ENCODE measurements around the gene HRH3.

Gene HRH3

GRCh38 chr20:62197801-62198200 lies 22.3 kb downstream of the HRH3 start:
- DNase-seq (ENCODE audit: low spot score), result no peak

DNA sequence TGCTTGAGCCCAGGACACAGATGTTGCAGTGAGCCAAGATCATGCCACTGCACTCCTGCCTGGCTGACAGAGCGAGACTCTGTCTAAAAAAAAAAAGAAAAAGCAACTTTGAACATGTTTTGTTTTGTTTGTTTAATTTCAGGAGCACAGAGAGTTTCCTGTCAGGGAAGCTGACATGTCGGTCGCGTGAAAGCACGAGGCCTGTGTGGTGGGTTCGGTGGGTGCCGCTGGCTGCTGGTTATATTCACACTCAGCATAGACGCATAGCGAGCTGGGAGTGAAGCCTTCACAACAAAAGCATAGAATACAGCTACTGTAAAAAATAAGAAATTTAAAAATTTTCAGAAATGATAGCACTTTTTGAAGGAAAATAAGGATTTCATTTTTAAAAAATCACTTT lies 22.8 kb downstream of the HRH3 start:
- DNase-seq (ENCODE audit: low spot score), result no peak

DNA sequence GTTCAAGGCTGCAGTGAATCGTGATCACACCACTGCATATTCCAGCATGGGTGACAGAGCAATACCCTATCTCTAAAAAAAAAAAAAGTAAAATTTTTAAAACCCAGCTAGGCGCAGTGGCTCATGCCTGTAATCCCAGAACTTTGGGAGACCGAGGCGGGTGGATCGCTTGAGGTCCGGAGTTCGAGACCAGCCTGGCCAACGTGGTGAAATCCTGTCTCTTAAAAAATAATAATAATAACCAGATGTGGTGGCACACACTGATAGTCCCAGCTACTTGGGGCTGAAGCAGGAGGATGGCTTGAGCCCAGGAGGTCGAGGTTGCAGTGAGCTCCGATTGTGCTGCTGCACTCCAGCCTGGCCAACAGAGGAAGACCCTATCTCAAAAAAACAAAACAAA lies 23.8 kb downstream of the HRH3 start:
- no peak for DNase-seq (ENCODE audit: low spot score)

- DNase-seq (ENCODE audit: low spot score), result no peak
Observed at GRCh38 chr20:62195736-62196135, 24.3 kb downstream of the HRH3 start.

DNA sequence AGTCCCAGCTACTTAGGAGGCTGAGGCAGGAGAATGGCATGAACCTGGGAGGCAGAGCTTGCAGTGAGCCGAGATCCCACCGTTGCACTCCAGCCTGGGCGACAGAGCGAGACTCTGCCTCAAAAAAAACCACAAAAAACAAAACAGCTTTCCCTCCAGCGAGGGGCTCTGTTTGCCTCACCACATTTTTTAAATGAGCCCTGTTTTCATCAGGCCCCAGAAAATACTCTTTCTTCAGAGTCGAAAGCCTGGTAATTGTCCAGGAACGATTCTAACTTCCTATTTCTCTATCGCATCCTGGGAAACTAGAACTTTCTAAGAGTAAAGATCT lies 25.0 kb downstream of the HRH3 start:
- DNase-seq (ENCODE audit: low spot score), result no peak

DNA sequence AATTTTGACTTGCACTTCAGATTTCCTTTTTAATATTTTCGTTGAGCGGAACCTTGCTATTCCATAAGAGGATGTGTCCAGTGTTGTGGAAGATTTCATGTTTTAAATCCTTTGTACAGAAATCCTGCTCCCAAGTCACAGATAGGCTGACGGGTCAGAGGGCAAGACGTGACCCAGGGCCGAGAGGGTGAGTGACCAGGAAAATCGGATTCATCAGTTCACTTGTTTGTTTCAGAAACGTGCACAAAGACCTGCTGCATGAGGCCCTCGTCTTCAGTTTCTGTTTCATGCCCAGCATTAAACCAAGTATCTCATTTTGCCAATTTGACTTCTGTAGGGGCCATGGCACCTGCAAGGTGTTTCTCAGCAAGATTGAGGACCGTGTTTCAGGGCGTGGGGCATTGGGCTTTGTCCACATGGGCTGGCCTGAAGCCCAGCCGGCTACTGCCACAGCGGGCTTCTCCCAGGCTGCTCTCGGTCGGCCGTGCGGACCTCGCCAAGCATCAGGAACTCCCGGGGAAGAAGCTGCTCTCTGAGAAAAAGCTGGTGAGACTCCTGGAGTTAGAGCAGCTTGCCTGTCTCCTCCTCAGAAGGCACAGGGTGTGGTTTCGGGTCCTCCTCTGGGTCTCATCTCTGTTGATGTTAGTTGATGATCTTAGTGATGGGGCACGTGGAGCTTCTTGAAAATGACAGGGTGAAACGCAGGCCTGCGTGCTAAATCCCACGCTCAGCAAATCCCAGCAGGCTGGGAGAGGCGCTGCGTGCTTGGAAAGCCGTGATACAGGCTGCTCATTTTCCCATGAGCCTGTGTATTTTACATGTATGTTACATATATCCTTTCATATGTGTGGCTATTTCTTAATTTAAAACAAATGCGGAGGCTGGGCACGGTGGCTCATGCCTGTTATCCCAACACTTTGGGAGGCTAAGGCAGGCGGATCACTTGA lies 26.7 kb downstream of the HRH3 start:
- DNase-seq (ENCODE audit: low spot score), result no peak

GRCh38 chr20:62192635-62193034 lies 27.4 kb downstream of the HRH3 start:
- DNase-seq (ENCODE audit: low spot score), result no peak

GRCh38 chr20:62191781-62192559 lies 28.1 kb downstream of the HRH3 start:
- DNase-seq (ENCODE audit: low spot score), result no peak

GRCh38 chr20:62190639-62191411 lies 29.3 kb downstream of the HRH3 start:
- no peak for DNase-seq (ENCODE audit: low spot score)

DNA sequence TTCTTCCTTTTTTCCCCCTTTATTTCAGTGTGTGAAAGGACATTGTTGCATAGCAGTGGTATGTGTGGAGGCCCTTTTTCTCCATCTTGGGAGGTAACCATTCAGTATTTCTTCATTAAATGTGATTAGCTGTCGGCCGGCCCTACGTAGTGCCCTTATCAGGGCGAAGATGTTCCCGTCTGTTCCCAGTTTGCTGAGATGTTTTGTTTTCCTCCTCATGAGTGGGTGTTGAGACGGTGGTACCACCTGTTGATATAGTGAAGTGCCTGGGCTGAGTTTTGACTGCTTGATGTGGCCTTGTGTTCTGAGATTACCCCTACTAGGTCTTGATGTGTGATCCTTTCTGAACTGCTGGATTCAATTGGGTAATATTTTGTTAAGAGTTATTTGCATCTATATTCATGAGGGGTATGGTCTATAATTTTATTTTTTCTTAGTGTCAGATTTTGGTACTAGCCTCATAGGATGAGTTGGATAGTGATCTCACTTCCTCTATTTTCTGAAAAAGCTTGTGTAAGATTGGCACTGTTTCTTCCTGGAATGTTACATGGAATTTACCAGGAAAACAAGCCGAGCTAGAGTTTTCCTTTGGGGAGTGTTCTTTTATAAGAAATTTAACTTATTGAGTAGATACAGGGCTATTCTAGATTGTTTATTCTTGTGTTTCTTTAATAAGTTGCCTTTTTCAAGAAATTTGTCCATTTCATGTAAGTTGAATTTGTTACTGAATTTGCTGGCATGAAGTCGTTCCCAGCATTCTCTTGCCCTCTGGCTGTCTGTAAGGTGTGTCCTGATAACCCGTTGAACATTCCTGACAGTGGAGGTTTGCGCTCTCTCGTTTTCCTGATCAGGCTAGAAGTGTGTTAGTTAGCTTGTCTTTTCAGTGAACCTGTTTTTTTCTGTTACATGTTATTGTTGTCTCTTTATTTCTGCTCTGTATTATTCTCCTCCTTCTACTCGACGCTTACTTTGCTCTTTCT lies 32.9 kb downstream of the HRH3 start:
- DNase-seq (ENCODE audit: low spot score), result no peak

- no peak for DNase-seq (ENCODE audit: low spot score)
Observed at GRCh38 chr20:62186096-62186426, 34.0 kb downstream of the HRH3 start.

GRCh38 chr20:62183426-62184142 lies 36.5 kb downstream of the HRH3 start:
- no peak for DNase-seq (ENCODE audit: low spot score)

GRCh38 chr20:62182469-62183425 lies 37.3 kb downstream of the HRH3 start, which contains the start of gene MTG2:
Gene MTG2, plus strand, starts transcription at chr20:62183028. Its CDS starts 10,393 bp downstream, at chr20:62193421.
- DNase-seq (ENCODE audit: low spot score), result peak; percentile 96

- no peak for DNase-seq (ENCODE audit: low spot score)
Observed at GRCh38 chr20:62181808-62182207, 38.3 kb downstream of the HRH3 start.

DNA sequence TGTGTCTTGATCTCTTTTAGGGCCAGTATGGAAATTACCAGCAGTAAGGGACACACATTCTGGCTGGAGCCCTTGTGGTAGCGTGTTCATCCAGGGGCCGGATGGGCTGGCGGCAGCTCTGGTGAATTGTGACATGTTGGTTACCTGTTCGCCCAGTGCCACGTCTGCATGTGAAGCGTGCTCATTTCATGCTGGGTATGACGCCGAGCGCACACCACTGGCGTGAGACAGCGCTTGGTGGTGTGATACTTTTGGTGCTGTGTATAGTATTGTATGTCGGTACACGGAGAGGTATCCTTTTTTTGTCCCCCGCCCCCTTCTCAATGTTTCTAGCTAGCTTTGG lies 40.9 kb downstream of the HRH3 start:
- DNase-seq (ENCODE audit: low spot score), result no peak

- DNase-seq (ENCODE audit: low spot score), result no peak
Observed at GRCh38 chr20:62178316-62179161, 41.5 kb downstream of the HRH3 start.

DNA sequence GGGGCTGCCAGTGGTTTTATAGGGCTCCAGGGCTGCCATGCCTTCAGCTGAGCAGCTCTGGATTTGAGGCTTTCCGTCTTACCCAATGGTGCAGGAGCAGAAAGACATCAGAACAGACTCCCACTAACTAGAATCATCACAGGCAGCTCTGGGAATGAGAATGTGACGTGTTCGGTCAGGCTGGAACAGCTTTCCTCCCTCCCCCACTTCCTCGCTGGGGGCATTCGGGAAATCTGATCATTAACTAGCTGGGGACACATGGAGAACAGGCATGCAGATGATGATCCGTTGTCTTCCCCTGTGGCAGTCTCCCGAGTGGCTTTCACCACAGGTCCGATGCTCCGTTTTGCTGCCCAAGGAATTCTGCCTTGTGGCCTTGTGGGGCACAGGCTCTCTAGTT lies 42.8 kb downstream of the HRH3 start:
- DNase-seq (ENCODE audit: low spot score), result no peak

DNA sequence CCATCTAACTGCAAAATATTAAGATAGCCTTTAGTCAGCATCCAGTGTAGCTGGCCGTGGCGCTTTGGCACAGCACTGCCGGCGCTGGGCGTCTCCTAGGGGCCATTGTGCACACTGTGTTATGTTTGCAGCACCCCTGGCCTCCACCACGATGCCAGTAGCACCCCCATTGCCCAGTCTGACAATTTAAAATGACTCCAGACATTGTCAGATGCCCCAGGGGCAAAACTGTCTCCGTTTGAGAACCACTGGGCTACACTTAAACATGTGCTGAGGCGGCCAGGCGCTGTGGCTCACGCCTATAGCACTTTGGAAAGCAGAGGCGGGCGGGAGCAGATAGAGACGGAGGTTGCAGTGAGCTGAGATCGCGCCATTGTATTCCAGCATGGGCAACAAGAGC lies 43.2 kb downstream of the HRH3 start:
- DNase-seq (ENCODE audit: low spot score), result no peak

DNA sequence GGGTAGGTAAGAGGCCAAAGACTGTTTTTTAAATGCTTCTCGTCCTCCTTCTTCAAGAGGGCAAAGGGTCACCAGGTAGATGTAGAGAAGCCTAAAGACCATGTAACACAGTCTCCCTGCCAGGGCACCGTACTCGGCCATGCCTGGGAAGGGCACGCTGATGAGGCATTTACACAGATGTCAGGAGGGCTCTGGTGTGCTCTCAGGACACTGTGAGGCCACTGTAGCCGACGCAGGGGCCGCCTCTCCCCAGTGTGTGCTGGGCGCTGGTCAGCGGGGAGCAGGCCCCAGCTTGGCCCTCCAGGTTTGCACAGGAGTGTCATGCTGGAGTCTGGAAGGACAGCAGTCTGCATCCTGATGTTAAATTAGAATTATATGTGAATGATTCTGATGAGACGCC lies 44.4 kb downstream of the HRH3 start:
- DNase-seq (ENCODE audit: low spot score), result no peak
